Measurements from ENCODE around the gene TLR3.
A peak's percentile ranks its signal among the peaks of the same experiment; 100 is the strongest.
"Not testable (repeated sequence)": the region's sequence is repeated elsewhere in the genome, so short reads cannot be mapped to it uniquely, and the experiment has no call there.

TLR3 gene

DNA sequence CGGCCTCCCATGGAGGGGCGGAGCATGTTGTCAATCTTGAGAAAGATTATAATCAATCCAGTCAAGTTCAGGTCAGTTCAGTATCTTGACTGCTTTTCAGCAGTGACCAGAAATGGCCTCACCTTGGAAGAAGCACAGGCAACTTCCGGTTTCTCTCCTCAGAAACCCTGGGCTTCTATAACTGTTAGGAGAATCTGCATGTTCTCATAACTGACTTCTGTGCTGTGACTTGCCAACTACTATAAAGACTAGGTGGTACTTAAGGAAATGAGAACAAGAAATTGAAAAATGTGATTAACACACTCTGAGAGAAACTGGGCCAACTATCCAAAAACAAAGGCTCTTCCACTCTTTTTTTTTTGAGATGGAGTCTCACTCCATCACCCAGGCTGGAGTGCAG, 35.9 kb upstream of the TLR3 start:
- no peak overlapping the region for H3K4me3 ChIP-seq (ENCODE audit: low read depth, low read length)
- H3K9ac ChIP-seq = no peak overlapping the region
- H3K4me1 ChIP-seq = no peaks in the 10 kb centered on the region
- no peak overlapping the region for H2AFZ ChIP-seq
- H3K27ac ChIP-seq = no peak overlapping the region
- no peak overlapping the region for H3K4me2 ChIP-seq (ENCODE audit: low read length)
- H3K9me3 ChIP-seq (ENCODE audit: control insufficient read depth, low read length) = no peaks in the 10 kb centered on the region
- no peaks in the 10 kb centered on the region for H3K36me3 ChIP-seq (ENCODE audit: control insufficient read depth, insufficient read depth, low read length)
- H3K79me2 ChIP-seq = no peaks in the 10 kb centered on the region
- TF ChIP-seq, protein P1, sequence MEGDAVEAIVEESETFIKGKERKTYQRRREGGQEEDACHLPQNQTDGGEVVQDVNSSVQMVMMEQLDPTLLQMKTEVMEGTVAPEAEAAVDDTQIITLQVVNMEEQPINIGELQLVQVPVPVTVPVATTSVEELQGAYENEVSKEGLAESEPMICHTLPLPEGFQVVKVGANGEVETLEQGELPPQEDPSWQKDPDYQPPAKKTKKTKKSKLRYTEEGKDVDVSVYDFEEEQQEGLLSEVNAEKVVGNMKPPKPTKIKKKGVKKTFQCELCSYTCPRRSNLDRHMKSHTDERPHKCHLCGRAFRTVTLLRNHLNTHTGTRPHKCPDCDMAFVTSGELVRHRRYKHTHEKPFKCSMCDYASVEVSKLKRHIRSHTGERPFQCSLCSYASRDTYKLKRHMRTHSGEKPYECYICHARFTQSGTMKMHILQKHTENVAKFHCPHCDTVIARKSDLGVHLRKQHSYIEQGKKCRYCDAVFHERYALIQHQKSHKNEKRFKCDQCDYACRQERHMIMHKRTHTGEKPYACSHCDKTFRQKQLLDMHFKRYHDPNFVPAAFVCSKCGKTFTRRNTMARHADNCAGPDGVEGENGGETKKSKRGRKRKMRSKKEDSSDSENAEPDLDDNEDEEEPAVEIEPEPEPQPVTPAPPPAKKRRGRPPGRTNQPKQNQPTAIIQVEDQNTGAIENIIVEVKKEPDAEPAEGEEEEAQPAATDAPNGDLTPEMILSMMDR (IDR thresholded peaks at IDR 0.05) = no peak
- no peaks in the 10 kb centered on the region for H3K27me3 ChIP-seq (ENCODE audit: control insufficient read depth, insufficient read depth, low read length)

DNA sequence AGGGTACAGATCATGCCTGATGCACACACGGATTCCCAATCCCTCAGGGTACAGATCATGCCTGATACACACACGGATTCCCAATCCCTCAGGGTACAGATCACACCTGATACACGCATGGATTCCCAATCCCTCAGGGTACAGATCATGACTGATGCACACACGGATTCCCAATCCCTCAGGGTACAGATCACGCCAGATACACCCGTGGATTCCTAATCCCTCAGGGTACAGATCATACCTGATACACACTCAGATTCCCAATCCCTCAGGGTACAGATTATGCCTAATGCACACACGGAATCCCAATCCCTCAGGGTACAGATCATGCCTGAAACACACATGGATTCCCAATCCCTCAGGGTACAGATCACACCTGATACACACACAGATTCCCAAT, 34.3 kb upstream of the TLR3 start:
- H3K79me2 ChIP-seq; H3K4me1 ChIP-seq; H2AFZ ChIP-seq; H3K36me3 ChIP-seq (ENCODE audit: control insufficient read depth, insufficient read depth, low read length); H3K4me3 ChIP-seq (ENCODE audit: low read depth, low read length); H3K9ac ChIP-seq; H3K27me3 ChIP-seq (ENCODE audit: control insufficient read depth, insufficient read depth, low read length); H3K4me2 ChIP-seq (ENCODE audit: low read length); H3K27ac ChIP-seq; H3K9me3 ChIP-seq (ENCODE audit: control insufficient read depth, low read length): not testable (repeated sequence)

DNA sequence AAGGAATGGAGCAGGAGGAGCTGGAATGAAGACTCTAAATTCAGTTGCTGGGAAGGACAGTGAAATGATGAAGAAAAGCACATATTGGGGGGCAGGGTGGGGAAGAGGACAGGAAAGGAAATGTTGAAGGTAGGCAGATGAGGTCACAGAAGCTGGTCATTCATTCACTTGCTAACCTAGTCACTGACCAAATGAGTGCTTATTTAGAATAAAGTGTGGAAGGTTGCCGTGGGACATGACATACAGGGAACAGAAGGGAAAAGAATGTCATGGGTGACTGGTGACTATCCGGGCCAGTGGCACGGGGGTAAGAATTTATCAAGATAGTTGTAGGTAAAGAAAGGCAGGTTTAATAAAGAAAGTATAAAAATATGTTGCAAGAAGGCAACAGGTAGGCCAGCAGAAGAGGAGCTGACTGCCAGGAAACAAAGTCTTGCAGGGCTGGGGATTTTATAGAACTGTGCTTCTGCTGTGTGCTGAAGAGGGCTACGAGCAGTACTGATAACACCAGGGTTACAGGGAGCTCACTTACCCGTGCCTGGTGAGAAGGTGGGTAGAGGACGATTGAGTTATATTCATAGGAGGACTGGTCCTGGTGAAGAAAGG, 31.9 kb upstream of the TLR3 start:
- H3K4me2 ChIP-seq (ENCODE audit: low read length) = no peak overlapping the region

DNA sequence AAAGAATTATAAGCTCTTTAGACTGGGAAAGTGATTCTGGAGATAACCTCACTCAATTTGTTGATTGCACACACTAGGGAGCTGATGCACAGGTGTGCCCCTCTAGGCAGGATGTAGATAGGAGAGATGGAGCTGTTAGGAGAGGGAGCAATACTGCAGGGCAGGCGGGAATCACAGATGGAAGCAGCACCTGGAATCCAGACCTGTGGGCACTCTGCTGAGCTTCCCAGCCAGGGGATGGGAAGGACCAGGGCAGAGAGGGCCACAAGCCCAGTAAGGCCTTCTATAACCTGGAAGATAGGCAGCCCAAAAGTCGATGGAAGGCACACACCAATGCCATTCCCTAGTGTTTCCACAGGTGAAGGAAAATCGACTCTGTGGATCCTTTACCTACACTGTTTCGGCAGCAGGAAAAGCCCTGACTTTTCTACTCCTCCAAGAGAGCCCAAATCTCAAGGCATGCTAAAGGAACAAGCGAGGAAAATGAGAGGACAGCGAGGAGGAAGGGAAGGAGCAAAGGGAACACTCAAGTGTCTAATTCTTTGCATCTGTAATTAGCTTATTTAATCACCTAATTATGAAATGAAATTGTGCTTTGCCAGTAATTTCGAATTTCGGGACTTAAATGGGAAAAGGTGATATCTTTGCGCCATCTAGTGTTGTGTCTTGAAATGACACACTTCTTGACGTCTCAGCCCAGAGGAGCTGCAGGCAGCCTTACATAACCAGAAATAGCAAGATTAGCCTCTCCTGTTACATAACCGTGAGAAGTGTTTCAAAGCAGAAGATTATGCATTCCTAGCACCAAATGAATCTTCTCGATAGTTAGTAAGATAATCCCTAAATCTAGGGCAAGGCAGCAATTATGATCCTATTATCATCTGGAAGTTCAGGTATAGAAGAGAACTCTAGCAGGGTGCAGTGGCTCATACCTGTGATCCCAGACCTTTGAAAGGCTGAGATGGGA, 31.0 kb upstream of the TLR3 start:
- Histone ChIP-seq H3K4me2 (ENCODE audit: low read length) (peak overlapping the region; percentile 45), H2AFZ (no peak overlapping the region), H3K36me3 (ENCODE audit: control insufficient read depth, insufficient read depth, low read length) (no peaks in the 10 kb centered on the region), H3K27me3 (ENCODE audit: control insufficient read depth, insufficient read depth, low read length) (no peaks in the 10 kb centered on the region), H3K27ac (no peak overlapping the region), H3K9me3 (ENCODE audit: control insufficient read depth, low read length) (no peaks in the 10 kb centered on the region), H3K4me3 (ENCODE audit: low read depth, low read length) (no peak overlapping the region), H3K9ac (no peak overlapping the region), H3K79me2 (no peaks in the 10 kb centered on the region), H3K4me1 (no peaks in the 10 kb centered on the region)
- TF ChIP-seq, protein P1 (IDR thresholded peaks at IDR 0.05) = peak; percentile 63

More for the DNA sequence above, 31.9 kb upstream of the TLR3 start:
- Histone ChIP-seq H3K27ac (no peak overlapping the region), H3K9me3 (ENCODE audit: control insufficient read depth, low read length) (no peaks in the 10 kb centered on the region), H3K4me3 (ENCODE audit: low read depth, low read length) (no peak overlapping the region), H3K36me3 (ENCODE audit: control insufficient read depth, insufficient read depth, low read length) (no peaks in the 10 kb centered on the region), H3K27me3 (ENCODE audit: control insufficient read depth, insufficient read depth, low read length) (no peaks in the 10 kb centered on the region), H3K79me2 (no peaks in the 10 kb centered on the region), H3K9ac (no peak overlapping the region), H3K4me1 (no peaks in the 10 kb centered on the region), H2AFZ (no peak overlapping the region)
- TF ChIP-seq, protein P1 (IDR thresholded peaks at IDR 0.05) = no peak

DNA sequence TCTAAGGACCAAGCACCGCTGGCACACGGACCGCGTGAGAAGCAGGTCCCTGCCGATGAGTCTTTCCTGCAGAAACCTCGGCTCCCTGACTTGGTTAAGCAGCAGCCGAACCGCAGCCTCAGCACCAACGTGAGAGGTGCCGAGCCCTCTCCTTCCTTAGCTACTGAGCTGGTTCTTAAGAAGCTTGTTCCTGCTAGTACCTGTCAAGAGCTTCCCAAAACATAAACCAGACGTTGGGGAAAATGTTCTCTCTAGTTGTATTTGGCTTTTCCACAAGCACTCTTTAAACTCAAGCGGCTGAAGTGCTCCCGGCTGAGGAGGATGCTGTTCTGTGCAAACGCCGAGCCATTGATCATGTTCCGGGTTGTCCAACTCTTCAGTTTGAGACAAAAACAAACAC, 29.3 kb upstream of the TLR3 start:
- no peak overlapping the region for H3K4me3 ChIP-seq (ENCODE audit: low read depth, low read length)
- no peak overlapping the region for H3K27ac ChIP-seq
- no peaks in the 10 kb centered on the region for H3K9me3 ChIP-seq (ENCODE audit: control insufficient read depth, low read length)

More for the DNA sequence above, 29.3 kb upstream of the TLR3 start:
- H3K4me1 ChIP-seq = no peaks in the 10 kb centered on the region
- H3K27me3 ChIP-seq (ENCODE audit: control insufficient read depth, insufficient read depth, low read length) = no peaks in the 10 kb centered on the region
- no peaks in the 10 kb centered on the region for H3K79me2 ChIP-seq
- TF ChIP-seq, protein P1 (IDR thresholded peaks at IDR 0.05) = no peak
- no peak overlapping the region for H3K9ac ChIP-seq
- no peak overlapping the region for H3K4me2 ChIP-seq (ENCODE audit: low read length)
- no peaks in the 10 kb centered on the region for H3K36me3 ChIP-seq (ENCODE audit: control insufficient read depth, insufficient read depth, low read length)
- H2AFZ ChIP-seq = no peak overlapping the region
